ENCODE results near the gene OR4Q3.

GRCh38 chr14:19729763-19730162 lies 13.6 kb upstream of the OR4Q3 start:
- TF ChIP-seq CTCF (conservative IDR thresholded peaks at IDR 0.05; ENCODE audit: low read length) (no peak), EZH2phosphoT487 (IDR thresholded peaks at IDR 0.05; ENCODE audit: borderline replicate concordance) (no peak)
